Smooth muscle cell (in vitro differentiated cells): ENCODE data around the gene PDHX. TPM values are rescaled to one million over a fixed set of nuclear protein-coding genes. Genes with fewer than 3 reads are reported as not detected.
"Not testable (repeated sequence)": the region's sequence is repeated elsewhere in the genome, so short reads cannot be mapped to it uniquely, and the experiment has no call there.

ENCODE experiments used
- DNase-seq: peaks from one replicate; lab custom pipeline; 2025; ENCODE audit not compliant: unreplicated experiment; lab: John Stamatoyannopoulos, UW
- H2AFZ ChIP-seq: fragments of 200-600 bp; sonication (generic); 2 replicates; pipeline ENCODE4 v1.6.0; 2016; ENCODE audit warnings: antibody characterized with exemption, low read depth, mild to moderate bottlenecking
- H3F3A ChIP-seq: fragments of 200-600 bp; sonication (generic); 2 replicates; pipeline ENCODE4 v1.6.0; 2017; ENCODE audit warnings: antibody characterized with exemption, low read depth
- H3K27ac ChIP-seq: fragments of 200-600 bp; sonication (generic); 2 replicates; pipeline ENCODE4 v1.5.1; 2016; ENCODE audit warnings: low read depth, mild to moderate bottlenecking
- H3K27me3 ChIP-seq: fragments of 200-600 bp; sonication (generic); 2 replicates; pipeline ENCODE4 v1.6.1; 2016; ENCODE audit warnings: low read depth, mild to moderate bottlenecking
- H3K36me3 ChIP-seq: fragments of 200-600 bp; sonication (generic); 2 replicates; pipeline ENCODE4 v1.5.1; 2016; ENCODE audit warnings: low read depth
- H3K4me1 ChIP-seq: fragments of 200-600 bp; sonication (generic); 2 replicates; pipeline ENCODE4 v1.5.1; 2016; ENCODE audit warnings: low read depth
- H3K4me2 ChIP-seq: fragments of 200-600 bp; sonication (generic); 2 replicates; pipeline ENCODE4 v1.6.0; 2016; ENCODE audit warnings: mild to moderate bottlenecking
- H3K4me3 ChIP-seq: fragments of 200-600 bp; sonication (generic); 2 replicates; pipeline ENCODE4 v1.5.1; 2016; ENCODE audit warnings: mild to moderate bottlenecking
- H3K79me2 ChIP-seq: fragments of 200-600 bp; sonication (generic); 2 replicates; pipeline ENCODE4 v1.6.0; 2016; ENCODE audit warnings: low read depth, mild to moderate bottlenecking
- H3K9ac ChIP-seq: fragments of 200-600 bp; sonication (generic); 2 replicates; pipeline ENCODE4 v1.6.0; 2016; ENCODE audit warnings: low read depth
- H3K9me3 ChIP-seq: fragments of 200-600 bp; sonication (generic); replicated peaks from 2 replicates; pipeline ENCODE4 v1.5.1; 2016; ENCODE audit warnings: low read depth
- H4K20me1 ChIP-seq: fragments of 200-600 bp; sonication (generic); 2 replicates; pipeline ENCODE4 v1.6.0; 2016; ENCODE audit warnings: low read depth
- CTCF ChIP-seq: fragments of 200-600 bp; sonication (generic); IDR thresholded peaks from 2 replicates; pipeline ENCODE4 v1.5.1; 2017; ENCODE audit warnings: borderline replicate concordance, mild to moderate bottlenecking, antibody characterized with exemption; ENCODE audit not compliant: insufficient read depth, poor library complexity, severe bottlenecking
- WGBS: methylation state at CpG from one replicate; pipeline ENCODE4 v1.1.7; 2016; ENCODE audit warnings: low lambda C conversion rate; 5-methylcytosine and 5-hydroxymethylcytosine counted together
- polyA plus RNA-seq: library from polyadenylated mRNA; unstranded; fragments of >200 nt; fragmentation: Nextera tagmentation; extraction: Ambion mirVana; gene quantifications from 2 replicates; pipeline ENCODE4 v1.2.1, GENCODE V29; 2016
- total RNA-seq: library from RNA; depleted of rRNA; stranded (reverse); fragments of >200 nt; gene quantifications from 2 replicates; pipeline ENCODE4 v1.2.3, GENCODE V29; 2014

The PDHX gene
- total and polyA plus RNA-seq, 2 experiments from 2014 or later = 56.6 to 100 TPM

- H3K27ac ChIP-seq = no peak overlapping the region
- H3K27me3 ChIP-seq = no peaks in the 10 kb centered on the region
- 87% methylated on average over 8 of the region's 8 CpGs for WGBS
- H3F3A ChIP-seq = no peaks in the 10 kb centered on the region
- no peak overlapping the region for H3K4me3 ChIP-seq
- no peaks in the 10 kb centered on the region for H4K20me1 ChIP-seq
- TF ChIP-seq CTCF = no peak
- no peak overlapping the region for H2AFZ ChIP-seq
- no peaks in the 10 kb centered on the region for H3K4me1 ChIP-seq
- no peaks in the 10 kb centered on the region for H3K9me3 ChIP-seq
- H3K4me2 ChIP-seq = no peak overlapping the region
- no peak for DNase-seq
- no peaks in the 10 kb centered on the region for H3K36me3 ChIP-seq
- H3K79me2 ChIP-seq = no peaks in the 10 kb centered on the region
- no peak overlapping the region for H3K9ac ChIP-seq
Measured at GRCh38 chr11:35021589-35021988, 105.2 kb downstream of the PDHX start.

GRCh38 chr11:35023940-35024339 is 107.5 kb downstream of the PDHX start:
- H2AFZ ChIP-seq, H3K4me1 ChIP-seq, H3K79me2 ChIP-seq, H3K9me3 ChIP-seq, H3K27me3 ChIP-seq, H4K20me1 ChIP-seq, H3F3A ChIP-seq, H3K36me3 ChIP-seq, H3K27ac ChIP-seq, H3K9ac ChIP-seq, H3K4me3 ChIP-seq, DNase-seq, H3K4me2 ChIP-seq: not testable (repeated sequence)
- WGBS = 88% methylated on average over 3 of the region's 3 CpGs

GRCh38 chr11:35028007-35028406 is 111.6 kb downstream of the PDHX start:
- not testable (repeated sequence) for H4K20me1 ChIP-seq, H3K27me3 ChIP-seq, H3K4me3 ChIP-seq, H3K4me2 ChIP-seq, DNase-seq, H3K79me2 ChIP-seq, H3K4me1 ChIP-seq, H3K27ac ChIP-seq, H2AFZ ChIP-seq, H3K9ac ChIP-seq, H3K9me3 ChIP-seq, H3K36me3 ChIP-seq, H3F3A ChIP-seq
- 91% methylated on average over 4 of the region's 4 CpGs for WGBS

- no peak for TF ChIP-seq CTCF
Measured at GRCh38 chr11:35029979-35030682, 113.7 kb downstream of the PDHX start.

More at GRCh38 chr11:35029979-35030682, 113.7 kb downstream of the PDHX start:
- H3K4me1 ChIP-seq = peaks cover 8% of the 10 kb centered on the region
- no peaks in the 10 kb centered on the region for H4K20me1 ChIP-seq
- H3K9ac ChIP-seq = peak overlapping the region; percentile 79
- H3K36me3 ChIP-seq = no peaks in the 10 kb centered on the region
- no peaks in the 10 kb centered on the region for H3K27me3 ChIP-seq
- H2AFZ ChIP-seq = no peak overlapping the region
- 15% methylated on average over 5 of the region's 5 CpGs for WGBS
- DNase-seq = no peak
- no peaks in the 10 kb centered on the region for H3K79me2 ChIP-seq
- H3K4me2 ChIP-seq = peak overlapping the region; percentile 71
- H3K27ac ChIP-seq = peak overlapping the region; percentile 98
- peaks cover 6% of the 10 kb centered on the region for H3F3A ChIP-seq
- no peak overlapping the region for H3K4me3 ChIP-seq
- no peaks in the 10 kb centered on the region for H3K9me3 ChIP-seq
